ENCODE data around the gene SEMA4A.
"Not testable (repeated sequence)": the region's sequence is repeated elsewhere in the genome, so short reads cannot be mapped to it uniquely, and the experiment has no call there.

SEMA4A gene

DNA sequence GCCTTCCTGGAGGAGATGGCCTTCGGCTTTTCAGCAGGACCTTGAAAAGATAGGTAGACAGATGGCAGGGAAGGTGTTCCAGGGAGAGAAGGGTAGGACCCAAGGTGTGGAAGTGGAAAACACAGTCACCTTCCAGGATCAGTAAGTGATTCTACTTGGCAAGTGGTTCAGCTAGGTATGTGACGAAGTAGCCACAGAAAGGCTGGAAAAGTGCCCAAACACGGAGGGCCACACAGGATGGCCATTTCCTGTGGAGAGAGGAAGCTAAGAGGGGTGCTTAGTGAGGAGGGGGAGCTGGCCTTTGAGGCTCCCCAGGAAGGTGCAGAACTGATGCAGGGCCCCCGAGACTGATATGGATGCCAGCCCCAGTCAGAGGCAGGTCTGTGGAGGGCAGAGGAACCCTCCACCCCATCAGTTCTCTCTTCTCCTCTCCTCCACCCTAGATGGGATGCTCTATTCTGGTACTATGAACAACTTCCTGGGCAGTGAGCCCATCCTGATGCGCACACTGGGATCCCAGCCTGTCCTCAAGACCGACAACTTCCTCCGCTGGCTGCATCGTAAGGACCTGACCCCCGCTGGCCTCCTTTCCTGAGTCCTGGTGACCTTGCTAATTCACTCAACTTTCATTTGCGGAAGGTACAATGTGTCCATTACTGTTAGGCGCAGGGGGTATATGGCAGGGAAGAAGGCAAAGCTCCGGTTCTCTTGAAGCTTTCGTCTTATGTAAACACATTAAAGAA, 6.8 kb downstream of the SEMA4A start:
- DNase-seq (ENCODE audit: low read depth): no peak

DNA sequence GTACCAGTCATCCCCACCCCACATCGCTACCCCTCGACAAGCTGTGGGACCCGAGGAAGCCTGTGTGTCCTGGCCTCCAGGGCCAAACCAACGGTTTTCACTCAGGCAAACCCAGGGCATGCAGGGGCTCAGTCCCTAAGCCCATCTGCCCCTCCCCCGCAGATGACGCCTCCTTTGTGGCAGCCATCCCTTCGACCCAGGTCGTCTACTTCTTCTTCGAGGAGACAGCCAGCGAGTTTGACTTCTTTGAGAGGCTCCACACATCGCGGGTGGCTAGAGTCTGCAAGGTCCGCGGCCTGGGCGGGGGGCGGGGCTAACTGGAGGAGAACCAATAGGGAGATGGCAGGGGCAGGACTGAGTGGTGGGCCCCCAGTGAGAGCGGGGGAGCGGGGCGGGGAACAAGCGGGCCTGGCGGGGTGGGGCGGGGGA, 7.4 kb downstream of the SEMA4A start:
- peak; percentile 53 for DNase-seq (ENCODE audit: low read depth)

DNA sequence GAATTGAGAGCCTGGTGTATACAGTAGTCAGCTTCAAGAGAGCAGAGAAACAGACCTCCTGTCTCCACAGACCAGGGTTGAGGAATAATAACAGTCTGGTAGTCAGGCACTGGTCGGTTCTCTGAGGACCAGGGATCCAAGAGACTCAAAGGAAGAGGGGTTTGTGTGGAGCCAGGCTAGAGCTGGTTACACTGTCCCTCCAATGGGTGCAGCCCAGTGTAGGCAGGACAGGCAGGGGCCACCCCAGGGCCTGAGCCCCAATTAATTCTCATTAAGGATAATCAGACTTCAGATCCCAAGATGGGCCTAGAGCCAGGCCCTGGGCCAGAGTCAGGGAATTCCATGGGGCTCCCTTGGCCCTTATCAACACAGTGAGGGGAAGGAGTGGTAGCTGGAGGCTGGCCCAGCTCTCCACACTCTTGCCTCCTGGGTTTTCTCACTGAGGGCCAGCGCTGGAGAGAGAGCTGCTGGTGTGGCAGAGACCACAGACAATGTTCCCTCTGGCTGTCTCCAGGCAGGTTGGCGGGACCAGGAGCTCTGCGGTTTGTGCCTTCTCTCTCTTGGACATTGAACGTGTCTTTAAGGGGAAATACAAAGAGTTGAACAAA, 9.1 kb downstream of the SEMA4A start:
- no peak for DNase-seq (ENCODE audit: low read depth)

DNA sequence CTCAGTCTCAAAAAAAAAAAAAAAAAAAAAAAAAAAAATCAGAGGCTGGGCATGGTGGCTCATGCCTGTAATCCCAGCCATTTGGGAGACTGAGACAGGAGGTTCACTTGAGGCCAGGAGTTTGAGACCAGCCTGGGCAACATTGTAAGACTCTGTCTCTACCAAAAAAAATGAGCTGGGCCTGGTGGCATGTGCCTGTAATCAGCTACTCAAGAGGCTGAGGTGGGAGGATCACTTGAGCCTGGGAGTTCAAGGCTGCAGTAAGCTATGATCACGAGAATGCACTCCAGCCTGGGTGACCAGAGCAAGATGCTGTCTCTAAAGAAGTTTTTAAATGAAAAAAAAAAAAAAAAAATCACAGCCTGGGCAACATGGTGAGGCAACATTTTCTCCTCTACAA, 10.3 kb downstream of the SEMA4A start:
- no peak for DNase-seq (ENCODE audit: low read depth)

DNA sequence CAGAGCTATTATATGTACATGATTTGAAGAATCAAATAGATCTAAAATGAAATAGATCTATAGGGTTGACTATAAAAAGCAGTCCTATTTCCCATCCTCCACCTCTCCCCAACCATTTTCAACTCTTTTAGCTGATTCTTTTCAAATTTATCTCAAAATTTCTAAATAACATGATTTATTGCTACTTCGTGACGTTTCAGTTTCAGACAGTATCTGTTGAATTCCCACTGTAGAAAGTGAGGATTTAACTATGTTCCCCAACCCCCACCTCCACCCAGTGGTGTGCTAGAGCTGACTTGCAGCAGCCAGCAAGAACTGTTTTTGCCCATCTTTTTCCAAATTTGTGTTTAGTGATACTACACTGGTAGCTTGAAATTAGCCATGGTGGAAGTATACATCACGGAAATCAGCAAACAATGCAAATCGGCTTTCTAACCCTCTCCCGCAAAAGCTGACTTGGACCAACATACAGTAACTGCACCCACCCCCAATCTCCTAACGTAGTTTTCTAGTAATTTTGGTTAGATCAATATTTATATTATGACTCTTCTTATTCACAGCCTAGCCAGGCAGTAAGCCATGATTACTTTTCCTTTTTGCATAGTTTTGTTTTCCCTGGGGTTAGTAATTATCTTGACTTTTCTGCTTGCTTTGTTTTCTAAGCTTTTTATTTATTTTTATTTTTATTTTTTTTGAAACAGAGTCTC, 10.9 kb downstream of the SEMA4A start:
- DNase-seq (ENCODE audit: low read depth): no peak

DNA sequence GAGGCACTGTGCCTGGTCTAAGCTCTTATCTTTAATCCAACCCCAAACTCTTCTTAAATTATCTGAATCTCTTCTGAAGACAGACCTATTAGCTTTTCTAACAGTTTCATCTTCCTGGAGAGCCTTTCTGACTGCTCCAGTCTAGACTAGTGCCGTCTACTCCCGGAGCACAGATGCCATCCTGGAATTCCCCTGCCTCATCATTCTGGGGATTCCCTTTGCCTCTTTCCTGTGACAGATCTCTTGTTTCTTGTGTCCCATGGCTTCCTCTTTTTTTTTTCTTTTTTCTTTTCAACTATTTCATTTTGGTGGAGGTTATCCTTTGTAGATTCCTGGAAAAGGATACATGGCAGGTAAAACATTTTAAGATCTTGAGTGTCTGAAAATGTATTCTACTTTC, 11.7 kb downstream of the SEMA4A start:
- no peak for DNase-seq (ENCODE audit: low read depth)

DNA sequence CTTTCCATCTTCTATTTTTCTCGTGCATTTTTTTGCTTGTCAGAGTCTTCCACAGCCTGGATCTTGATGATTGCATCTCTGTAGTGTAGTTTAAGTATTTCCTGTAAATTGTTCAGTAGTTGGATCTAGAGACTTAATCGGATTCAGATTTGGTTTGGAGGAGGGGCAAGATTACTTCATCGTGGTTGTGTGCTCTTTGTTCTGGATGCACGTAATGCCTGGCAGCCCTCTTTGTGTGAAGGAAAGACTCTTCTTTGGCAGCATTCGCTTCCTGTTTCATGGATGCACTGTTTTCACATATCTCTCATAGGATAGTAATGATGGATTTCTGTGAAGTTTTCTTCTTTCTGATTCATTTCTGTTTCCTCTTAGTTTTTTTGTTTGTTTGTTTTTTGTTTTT, 14.2 kb downstream of the SEMA4A start:
- no peak for DNase-seq (ENCODE audit: low read depth)

DNA sequence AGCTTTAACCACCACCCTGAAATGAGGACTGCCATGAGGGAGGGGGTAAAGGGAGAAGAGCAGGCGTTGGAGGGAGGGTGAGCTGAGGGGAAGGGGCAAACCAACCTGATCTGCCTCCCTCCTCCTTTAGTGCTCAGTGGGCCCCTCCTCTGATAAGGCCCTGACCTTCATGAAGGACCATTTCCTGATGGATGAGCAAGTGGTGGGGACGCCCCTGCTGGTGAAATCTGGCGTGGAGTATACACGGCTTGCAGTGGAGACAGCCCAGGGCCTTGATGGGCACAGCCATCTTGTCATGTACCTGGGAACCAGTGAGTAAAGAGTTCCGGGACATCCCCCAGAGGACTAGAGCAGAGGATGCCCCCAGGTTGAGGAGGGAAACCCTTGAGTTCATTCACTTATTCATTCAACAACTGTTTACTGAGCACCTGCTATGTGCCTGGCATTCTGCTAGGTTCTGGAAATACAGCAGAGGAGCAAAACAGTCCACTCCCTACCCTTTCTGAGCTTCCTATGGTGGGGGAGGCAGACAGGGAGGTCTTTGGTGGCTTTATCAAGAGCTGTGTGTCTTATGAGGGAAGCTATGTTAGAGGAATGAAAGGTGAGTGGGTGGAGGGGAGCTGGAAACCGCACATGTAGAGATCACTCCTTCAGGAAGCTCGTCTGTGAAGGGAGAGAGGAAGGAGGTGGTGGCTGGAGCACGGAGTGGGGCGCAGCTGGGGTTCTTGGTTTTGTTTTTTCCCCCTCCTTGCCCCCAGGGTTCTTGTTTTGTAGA, 19.5 kb downstream of the SEMA4A start:
- no peak for DNase-seq (ENCODE audit: low read depth)

DNA sequence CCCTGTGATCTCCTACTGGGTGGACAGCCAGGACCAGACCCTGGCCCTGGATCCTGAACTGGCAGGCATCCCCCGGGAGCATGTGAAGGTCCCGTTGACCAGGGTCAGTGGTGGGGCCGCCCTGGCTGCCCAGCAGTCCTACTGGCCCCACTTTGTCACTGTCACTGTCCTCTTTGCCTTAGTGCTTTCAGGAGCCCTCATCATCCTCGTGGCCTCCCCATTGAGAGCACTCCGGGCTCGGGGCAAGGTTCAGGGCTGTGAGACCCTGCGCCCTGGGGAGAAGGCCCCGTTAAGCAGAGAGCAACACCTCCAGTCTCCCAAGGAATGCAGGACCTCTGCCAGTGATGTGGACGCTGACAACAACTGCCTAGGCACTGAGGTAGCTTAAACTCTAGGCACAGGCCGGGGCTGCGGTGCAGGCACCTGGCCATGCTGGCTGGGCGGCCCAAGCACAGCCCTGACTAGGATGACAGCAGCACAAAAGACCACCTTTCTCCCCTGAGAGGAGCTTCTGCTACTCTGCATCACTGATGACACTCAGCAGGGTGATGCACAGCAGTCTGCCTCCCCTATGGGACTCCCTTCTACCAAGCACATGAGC, 23.3 kb downstream of the SEMA4A start:
- no peak for DNase-seq (ENCODE audit: low read depth)

DNA sequence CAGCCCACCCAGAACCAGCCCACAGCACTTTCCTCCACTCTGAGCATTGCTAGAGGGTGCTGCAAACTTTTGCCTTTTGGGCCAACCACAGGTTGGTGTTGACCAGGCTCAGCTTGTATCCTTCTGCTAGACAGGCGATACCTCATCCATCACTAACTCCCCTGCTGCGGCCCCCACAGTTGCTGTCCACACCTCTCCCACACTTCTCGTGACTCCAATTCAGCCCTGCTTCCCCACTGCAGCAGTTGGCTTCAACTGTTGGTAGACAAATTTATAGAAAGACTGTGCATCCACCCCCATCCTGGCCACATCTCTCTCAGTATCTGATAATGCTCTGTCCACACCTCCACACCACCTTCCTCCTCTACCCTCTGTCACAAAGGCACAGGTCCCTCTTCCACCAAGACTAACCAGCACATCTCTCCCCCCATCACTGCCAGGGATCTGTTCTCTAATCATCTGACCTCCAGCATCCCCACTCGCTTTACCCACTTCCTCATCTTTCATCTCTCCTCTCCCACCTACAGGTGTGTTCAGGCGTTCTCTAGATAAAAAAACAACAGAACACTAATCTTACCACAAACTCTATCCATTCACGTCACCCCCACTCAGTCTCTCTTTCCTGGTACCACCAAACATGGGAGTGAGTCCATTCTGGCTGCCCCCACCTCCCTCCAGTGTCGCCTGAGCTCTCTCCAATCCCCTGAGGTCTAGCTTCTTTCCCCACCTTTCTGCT, 24.7 kb downstream of the SEMA4A start:
- no peak for DNase-seq (ENCODE audit: low read depth)

DNA sequence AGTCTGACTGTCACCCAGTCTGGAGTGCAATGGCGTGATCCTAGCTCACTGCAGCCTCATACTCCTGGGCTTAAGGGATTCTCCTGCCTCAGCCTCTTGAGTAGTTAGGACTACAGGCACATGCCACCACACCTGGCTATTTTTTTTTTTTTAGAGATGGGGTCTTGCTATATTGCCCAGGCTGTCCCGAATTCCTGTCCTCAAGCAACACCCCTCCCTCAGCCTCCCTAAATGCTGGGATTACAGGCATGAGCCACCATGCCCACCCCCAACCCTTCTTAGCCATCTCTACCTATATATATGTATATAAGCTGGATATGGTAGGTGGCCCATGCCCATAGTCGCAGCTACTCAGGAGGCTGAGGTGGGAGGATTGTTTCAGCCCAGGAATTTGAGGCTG, 27.1 kb downstream of the SEMA4A start:
- no peak for DNase-seq (ENCODE audit: low read depth)

DNA sequence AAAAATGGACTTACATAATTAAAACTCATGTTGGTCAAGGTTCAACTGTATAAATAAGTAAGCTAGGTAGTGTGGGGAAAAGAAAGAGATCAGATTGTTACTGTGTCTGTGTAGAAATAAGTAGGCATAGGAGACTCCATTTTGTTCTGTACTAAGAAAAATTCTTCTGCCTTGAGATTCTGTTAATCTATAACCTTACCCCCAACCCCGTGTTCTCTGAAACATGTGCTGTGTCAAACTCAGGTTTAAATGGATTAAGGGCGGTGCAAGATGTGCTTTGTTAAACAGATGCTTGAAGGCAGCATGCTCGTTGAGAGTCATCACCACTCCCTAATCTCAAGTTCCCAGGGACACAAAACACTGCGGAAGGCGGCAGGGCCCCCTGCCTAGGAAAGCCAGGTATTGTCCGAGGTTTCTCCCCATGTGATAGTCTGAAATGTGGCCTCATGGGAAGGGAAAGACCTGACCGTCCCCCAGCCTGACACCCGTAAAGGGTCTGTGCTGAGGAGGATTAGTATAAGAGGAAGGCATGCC, 28.1 kb downstream of the SEMA4A start:
- not testable (repeated sequence) for DNase-seq (ENCODE audit: low read depth)

DNA sequence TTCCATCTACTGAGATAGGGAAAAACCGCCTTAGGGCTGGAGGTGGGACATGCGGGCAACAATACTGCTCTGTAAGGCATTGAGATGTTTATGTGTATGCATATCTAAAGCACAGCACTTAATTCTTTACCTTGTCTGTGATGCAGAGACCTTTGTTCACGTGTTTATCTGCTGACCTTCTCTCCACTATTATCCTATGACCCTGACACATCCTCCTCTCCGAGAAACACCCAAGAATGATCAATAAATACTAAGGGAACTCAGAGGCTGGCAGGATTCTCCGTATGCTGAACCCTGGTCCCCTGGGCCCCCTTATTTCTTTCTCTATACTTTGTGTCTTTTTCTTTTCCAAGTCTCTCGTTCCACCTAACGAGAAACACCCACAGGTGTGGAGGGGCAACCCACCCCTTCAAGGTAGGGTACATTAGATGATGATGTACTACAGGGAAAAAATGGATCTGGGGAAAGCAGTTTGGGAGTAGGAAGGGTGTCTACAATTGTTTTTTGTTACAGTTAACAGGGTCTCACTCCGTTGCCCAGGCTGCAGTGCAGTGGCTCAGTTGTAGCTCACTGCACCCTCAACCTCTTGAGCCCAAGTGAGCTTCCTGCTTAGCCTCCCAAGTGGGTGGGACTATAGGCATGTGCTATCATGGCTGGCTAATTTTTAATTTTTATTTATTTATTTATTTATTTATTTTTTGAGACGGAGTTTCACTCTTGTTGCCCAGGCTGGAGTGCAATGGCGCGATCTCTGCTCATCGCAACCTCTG, 28.8 kb downstream of the SEMA4A start:
- DNase-seq (ENCODE audit: low read depth): not testable (repeated sequence)

DNA sequence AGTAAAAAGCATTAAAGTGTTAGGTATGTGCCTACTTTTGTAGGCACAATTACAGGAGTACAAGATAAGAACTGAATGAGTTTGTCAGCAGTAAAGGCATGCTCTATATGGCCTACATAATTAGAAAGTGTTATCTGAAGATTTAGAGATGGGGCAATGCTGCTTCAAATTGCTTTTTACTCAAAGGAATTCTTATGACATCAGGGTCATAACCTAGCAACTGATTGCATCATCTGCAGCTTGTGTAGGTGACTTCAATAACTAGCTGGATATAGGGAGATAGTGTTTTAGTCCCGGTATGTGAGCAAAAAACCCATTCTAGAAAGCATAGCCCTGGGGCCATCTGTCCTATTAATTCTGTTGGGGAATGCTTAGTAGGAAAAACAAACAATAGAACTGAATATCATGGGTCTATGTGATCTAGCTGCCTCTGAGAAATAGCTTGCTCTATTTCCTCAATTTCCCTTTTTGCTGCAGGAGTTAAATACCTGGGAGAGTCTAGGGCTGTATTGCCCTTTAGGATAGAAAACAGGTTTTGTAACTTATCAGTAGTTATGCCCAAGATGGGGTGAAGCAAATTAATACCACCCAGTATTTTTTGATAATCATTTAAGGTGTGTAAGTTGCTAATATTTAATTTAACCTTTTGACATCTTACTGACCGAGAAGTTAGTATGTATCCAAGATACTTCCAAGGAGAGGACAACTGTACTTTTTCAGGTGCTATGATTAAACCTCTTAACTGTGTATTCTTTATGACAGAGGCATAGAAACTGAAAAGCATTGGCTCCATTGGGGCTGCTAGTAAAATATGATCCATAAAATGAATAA, 33.2 kb downstream of the SEMA4A start:
- DNase-seq (ENCODE audit: low read depth): not testable (repeated sequence)

DNA sequence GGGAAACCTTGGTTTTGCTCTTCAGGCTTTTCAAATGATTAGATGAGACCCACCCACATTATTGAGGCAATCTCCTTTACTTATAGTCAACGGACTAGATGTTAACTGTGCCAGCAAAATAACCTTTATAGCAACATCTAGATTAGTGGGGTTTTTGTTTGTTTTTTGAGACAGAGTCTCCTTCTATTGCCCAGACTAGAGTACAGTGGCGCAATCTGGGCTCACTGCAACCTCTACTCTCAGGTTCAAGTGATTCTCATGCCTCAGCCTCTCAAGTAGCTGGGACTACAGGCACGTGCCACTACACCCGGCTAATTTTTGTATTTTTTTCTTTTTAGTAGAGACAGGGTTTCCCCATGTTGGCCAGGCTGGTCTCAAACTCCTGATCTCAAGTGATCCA, 36.9 kb downstream of the SEMA4A start:
- not testable (repeated sequence) for DNase-seq (ENCODE audit: low read depth)

DNA sequence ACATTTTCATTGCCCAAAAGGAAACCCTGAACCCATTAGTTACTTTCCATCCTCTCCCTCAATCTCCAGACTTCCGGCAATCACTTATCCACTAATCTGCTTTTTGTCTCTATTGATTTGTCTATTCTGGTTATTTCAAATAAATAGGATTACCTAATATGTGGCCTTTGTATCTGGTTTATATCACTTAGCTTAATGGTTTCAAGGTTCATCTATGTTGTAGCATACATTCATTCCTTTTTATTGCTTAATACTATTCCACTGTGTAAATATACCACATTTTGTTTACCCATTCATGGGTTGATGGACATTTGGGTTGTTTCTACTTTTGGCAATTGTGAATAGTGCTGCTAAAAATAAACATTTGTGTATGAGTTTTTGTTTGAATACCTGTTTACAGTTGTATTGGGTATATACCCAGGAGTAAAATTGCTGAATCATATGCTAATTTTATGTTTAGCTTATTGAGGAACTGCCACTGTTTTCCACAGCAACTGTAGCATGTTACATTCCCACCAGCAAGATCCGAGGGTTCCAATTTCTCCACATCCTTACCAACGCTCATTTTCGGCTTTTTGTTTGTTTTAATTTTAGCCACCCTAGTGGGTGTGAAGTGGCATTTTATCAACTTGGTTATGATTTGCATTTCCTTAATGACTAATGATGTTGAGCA, 38.0 kb downstream of the SEMA4A start:
- no peak for DNase-seq (ENCODE audit: low read depth)

DNA sequence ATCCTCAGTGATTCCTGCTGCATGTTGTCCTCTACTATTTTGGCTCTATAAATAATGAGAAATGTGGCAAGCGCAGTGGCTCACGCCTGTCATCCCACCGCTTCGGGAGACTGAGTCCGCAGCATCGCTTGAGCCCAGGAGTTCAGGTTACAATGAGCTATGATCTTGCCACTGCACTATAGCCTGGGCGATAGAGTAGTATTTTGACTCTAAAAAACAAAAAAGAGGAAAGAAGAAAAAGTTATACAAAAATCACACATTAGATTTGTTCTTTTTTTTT, 39.8 kb downstream of the SEMA4A start:
- no peak for DNase-seq (ENCODE audit: low read depth)

DNA sequence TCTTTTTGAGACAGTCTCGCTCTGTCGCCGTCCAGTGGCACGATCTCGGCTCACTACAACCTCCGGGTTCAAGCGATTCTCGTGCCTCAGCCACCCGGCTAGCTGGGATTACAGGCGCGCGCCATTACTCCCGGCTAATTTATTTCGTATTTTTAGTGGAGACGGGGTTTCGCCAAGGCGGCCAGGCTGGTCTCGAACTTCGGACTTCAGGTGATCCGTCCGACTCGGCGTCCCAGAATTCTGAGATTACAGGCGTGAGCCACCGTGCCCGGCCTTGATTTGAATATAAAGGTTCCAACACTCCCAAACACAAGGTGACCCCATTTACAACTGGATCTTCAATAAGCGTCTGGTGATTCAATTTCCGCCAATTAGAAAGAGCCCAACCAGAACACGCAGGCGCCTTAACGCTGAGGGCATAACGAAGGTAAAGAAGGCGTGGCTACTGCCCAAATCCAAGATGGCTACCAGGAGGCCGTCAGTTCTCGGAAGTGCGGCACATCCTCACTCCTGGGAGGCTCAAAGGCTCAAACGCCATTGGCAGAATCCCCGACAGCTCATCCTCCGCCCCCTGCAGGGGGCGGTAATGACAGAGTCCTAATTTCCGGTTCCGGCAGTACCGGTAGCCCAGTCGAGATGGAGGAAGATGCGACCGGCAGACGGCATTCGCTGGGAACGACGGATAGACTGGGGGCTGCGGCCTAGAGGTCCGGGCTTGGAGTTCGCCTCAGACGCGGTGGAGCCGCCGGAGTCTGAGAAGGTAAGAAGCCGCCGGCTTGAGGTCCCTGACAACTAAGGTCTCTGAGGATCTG, 40.3 kb downstream of the SEMA4A start, which contains the start of gene SLC25A44:
TSS of gene SLC25A44 (plus strand) at position 617 of the 812 bp plus-strand sequence. CDS start 5,744 bp downstream, outside the sequence.
- peak; percentile 83 for DNase-seq (ENCODE audit: low read depth)
